SH-SY5Y (cell line): Measurements from ENCODE around the gene MACO1.

Source experiments
- GATA2 ChIP-seq: IDR thresholded peaks from 2 replicates; pipeline ENCODE4 v1.6.1; 2011; ENCODE audit warnings: mild to moderate bottlenecking, low read depth, low read length
- GATA3 ChIP-seq: IDR thresholded peaks from 2 replicates; pipeline ENCODE4 v1.6.1; 2011; ENCODE audit warnings: low read depth, mild to moderate bottlenecking, low read length, moderate library complexity

DNA sequence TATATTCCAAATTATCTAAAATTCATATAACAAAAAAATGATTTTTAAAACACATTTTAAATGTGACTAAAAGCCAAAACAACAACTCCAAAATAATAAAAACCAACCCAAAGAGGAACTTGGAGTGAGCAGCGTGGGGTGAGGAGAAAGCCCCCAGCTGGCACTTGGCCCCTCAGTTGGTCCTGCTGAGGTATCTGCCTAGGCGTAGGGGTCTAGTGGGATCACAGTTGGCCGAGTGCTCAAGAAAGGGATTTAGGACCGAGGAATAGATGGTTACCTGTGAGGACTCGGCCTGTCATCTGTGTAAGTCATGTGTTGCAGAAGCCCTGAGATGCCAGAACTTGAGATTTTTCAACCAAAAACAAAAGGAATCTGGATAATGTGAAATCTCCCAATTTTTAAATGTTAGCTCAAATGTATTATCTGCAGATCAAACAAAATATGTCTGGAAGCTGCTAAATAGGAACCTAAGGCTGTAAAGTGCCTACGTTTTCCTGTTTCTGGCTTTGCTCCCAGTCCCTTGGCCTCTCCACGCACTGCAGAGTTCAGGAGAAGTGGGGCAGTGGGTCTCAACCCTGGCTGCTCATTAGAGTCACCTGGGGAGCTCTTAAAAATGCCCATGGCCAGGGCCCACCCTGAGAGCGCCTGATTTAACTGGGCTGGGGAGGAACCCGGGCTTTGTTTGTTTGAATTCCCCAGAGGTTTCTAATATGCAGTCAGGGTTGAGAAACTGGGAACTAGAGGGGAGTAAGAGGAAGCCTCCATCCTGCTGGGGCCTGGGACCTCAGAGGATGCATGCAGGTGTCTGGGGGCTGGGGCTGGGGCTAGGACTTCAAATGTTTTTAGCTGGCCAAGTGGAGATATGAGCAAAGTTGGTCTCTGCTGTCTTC, 74.3 kb downstream of the MACO1 start:
- peak; percentile 42; the same call in 1 of the 2 replicates for TF ChIP-seq GATA2
- no peak for TF ChIP-seq GATA3
